WTC11 (cell line): ENCODE data around the gene ALLC.
"Not testable (repeated sequence)": the region's sequence is repeated elsewhere in the genome, so short reads cannot be mapped to it uniquely, and the experiment has no call there.

ENCODE experiments used
- NFE2L1 ChIP-seq: sonication (generic); formaldehyde crosslinking; IDR thresholded peaks from 2 replicates; pipeline ENCODE4 v1.8.1; 2023; ENCODE audit warnings: missing genetic modification reagents
- NR2C2 ChIP-seq: sonication (generic); formaldehyde crosslinking; IDR thresholded peaks from 2 replicates; pipeline ENCODE4 v1.8.0; 2022; ENCODE audit warnings: mild to moderate bottlenecking, missing genetic modification reagents
- RELA ChIP-seq: sonication (generic); formaldehyde crosslinking; IDR thresholded peaks from 2 replicates; pipeline ENCODE4 v1.8.1; 2022; ENCODE audit warnings: missing genetic modification reagents, mild to moderate bottlenecking, borderline replicate concordance
- TCF7 ChIP-seq: sonication (generic); formaldehyde crosslinking; IDR thresholded peaks from 2 replicates; pipeline ENCODE4 v1.8.0; 2022; ENCODE audit warnings: mild to moderate bottlenecking, low read depth, missing genetic modification reagents, moderate library complexity
- ZBTB21 ChIP-seq: sonication (generic); formaldehyde crosslinking; IDR thresholded peaks from 2 replicates; pipeline ENCODE4 v1.8.1; 2023; ENCODE audit warnings: mild to moderate bottlenecking, missing genetic modification reagents, borderline replicate concordance
- ZNF121 ChIP-seq: sonication (generic); formaldehyde crosslinking; IDR thresholded peaks from 2 replicates; pipeline ENCODE4 v1.8.0; 2023; ENCODE audit warnings: missing genetic modification reagents
- TF ChIP-seq, protein P1 (sequence below): fragments of 200-600 bp; IDR thresholded peaks from 2 replicates; pipeline ENCODE4 v1.8.0; 2022; ENCODE audit warnings: antibody characterized with exemption
- TF ChIP-seq, protein P2 (sequence below): sonication (generic); formaldehyde crosslinking; IDR thresholded peaks from 2 replicates; pipeline ENCODE4 v1.8.0; 2022; ENCODE audit warnings: mild to moderate bottlenecking, missing genetic modification reagents
- TF ChIP-seq, protein P3 (sequence below): sonication (generic); formaldehyde crosslinking; IDR thresholded peaks from 2 replicates; pipeline ENCODE4 v1.8.1; 2023; ENCODE audit warnings: mild to moderate bottlenecking, missing genetic modification reagents, moderate library complexity
- TF ChIP-seq, protein P4 (sequence below): fragments of 250-450 bp; sonication (Bioruptor Pico); IDR thresholded peaks from 2 replicates; pipeline ENCODE4 v1.9.0; 2021; ENCODE audit warnings: mild to moderate bottlenecking
- TF ChIP-seq, protein P5 (sequence below): sonication (generic); formaldehyde crosslinking; IDR thresholded peaks from 2 replicates; pipeline ENCODE4 v1.8.1; 2023; ENCODE audit warnings: mild to moderate bottlenecking, missing genetic modification reagents

DNA sequence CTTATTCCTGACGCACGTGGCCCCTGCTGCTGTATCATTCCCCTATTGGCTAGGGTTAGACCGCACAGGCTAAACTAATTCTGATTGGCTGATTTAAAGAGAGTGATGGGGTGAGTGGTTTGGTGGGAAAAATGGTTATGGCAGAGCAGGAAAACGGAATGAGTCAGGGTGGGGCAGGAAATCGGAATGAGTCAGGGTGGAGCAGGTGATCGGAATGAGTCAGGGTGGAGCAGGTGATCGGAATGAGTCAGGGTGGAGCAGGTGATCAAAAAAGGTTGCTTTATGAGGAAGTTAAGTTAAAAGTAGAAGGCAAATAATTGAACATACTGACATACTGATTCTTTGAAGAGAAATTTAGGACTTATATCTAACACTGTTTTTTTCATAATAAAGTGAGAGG, 2.6 kb downstream of the ALLC start:
- TF ChIP-seq, protein P1, sequence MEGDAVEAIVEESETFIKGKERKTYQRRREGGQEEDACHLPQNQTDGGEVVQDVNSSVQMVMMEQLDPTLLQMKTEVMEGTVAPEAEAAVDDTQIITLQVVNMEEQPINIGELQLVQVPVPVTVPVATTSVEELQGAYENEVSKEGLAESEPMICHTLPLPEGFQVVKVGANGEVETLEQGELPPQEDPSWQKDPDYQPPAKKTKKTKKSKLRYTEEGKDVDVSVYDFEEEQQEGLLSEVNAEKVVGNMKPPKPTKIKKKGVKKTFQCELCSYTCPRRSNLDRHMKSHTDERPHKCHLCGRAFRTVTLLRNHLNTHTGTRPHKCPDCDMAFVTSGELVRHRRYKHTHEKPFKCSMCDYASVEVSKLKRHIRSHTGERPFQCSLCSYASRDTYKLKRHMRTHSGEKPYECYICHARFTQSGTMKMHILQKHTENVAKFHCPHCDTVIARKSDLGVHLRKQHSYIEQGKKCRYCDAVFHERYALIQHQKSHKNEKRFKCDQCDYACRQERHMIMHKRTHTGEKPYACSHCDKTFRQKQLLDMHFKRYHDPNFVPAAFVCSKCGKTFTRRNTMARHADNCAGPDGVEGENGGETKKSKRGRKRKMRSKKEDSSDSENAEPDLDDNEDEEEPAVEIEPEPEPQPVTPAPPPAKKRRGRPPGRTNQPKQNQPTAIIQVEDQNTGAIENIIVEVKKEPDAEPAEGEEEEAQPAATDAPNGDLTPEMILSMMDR = not testable (repeated sequence)
- not testable (repeated sequence) for TF ChIP-seq RELA (CRISPR knock-in tag); NFE2L1 (CRISPR knock-in tag); TCF7; ZBTB21 (CRISPR knock-in tag); NR2C2; ZNF121 (CRISPR knock-in tag)
- TF ChIP-seq, protein P2, sequence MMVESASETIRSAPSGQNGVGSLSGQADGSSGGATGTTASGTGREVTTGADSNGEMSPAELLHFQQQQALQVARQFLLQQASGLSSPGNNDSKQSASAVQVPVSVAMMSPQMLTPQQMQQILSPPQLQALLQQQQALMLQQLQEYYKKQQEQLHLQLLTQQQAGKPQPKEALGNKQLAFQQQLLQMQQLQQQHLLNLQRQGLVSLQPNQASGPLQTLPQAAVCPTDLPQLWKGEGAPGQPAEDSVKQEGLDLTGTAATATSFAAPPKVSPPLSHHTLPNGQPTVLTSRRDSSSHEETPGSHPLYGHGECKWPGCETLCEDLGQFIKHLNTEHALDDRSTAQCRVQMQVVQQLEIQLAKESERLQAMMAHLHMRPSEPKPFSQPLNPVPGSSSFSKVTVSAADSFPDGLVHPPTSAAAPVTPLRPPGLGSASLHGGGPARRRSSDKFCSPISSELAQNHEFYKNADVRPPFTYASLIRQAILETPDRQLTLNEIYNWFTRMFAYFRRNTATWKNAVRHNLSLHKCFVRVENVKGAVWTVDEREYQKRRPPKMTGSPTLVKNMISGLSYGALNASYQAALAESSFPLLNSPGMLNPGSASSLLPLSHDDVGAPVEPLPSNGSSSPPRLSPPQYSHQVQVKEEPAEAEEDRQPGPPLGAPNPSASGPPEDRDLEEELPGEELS (CRISPR knock-in tag) = not testable (repeated sequence)
- TF ChIP-seq, protein P3, sequence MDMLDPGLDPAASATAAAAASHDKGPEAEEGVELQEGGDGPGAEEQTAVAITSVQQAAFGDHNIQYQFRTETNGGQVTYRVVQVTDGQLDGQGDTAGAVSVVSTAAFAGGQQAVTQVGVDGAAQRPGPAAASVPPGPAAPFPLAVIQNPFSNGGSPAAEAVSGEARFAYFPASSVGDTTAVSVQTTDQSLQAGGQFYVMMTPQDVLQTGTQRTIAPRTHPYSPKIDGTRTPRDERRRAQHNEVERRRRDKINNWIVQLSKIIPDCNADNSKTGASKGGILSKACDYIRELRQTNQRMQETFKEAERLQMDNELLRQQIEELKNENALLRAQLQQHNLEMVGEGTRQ (CRISPR knock-in tag) = not testable (repeated sequence)
- TF ChIP-seq, protein P4, sequence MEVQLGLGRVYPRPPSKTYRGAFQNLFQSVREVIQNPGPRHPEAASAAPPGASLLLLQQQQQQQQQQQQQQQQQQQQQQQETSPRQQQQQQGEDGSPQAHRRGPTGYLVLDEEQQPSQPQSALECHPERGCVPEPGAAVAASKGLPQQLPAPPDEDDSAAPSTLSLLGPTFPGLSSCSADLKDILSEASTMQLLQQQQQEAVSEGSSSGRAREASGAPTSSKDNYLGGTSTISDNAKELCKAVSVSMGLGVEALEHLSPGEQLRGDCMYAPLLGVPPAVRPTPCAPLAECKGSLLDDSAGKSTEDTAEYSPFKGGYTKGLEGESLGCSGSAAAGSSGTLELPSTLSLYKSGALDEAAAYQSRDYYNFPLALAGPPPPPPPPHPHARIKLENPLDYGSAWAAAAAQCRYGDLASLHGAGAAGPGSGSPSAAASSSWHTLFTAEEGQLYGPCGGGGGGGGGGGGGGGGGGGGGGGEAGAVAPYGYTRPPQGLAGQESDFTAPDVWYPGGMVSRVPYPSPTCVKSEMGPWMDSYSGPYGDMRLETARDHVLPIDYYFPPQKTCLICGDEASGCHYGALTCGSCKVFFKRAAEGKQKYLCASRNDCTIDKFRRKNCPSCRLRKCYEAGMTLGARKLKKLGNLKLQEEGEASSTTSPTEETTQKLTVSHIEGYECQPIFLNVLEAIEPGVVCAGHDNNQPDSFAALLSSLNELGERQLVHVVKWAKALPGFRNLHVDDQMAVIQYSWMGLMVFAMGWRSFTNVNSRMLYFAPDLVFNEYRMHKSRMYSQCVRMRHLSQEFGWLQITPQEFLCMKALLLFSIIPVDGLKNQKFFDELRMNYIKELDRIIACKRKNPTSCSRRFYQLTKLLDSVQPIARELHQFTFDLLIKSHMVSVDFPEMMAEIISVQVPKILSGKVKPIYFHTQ (CRISPR knock-in tag) = not testable (repeated sequence)
- TF ChIP-seq, protein P5, sequence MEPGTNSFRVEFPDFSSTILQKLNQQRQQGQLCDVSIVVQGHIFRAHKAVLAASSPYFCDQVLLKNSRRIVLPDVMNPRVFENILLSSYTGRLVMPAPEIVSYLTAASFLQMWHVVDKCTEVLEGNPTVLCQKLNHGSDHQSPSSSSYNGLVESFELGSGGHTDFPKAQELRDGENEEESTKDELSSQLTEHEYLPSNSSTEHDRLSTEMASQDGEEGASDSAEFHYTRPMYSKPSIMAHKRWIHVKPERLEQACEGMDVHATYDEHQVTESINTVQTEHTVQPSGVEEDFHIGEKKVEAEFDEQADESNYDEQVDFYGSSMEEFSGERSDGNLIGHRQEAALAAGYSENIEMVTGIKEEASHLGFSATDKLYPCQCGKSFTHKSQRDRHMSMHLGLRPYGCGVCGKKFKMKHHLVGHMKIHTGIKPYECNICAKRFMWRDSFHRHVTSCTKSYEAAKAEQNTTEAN (CRISPR knock-in tag) = not testable (repeated sequence)
